HepG2 (cell line): ENCODE results near the gene SLC5A6. TPM values are rescaled to one million over a fixed set of nuclear protein-coding genes. Genes with fewer than 3 reads are reported as not detected.

Experiments used
- E2F5 ChIP-seq: sonication (generic); formaldehyde crosslinking; conservative IDR thresholded peaks from 2 replicates; pipeline ENCODE4 v1.4.0; 2020; ENCODE audit warnings: missing genetic modification reagents
- HMG20A ChIP-seq: IDR thresholded peaks from 2 replicates; pipeline ENCODE4 v1.6.1; 2016; ENCODE audit warnings: borderline replicate concordance
- RARA ChIP-seq: IDR thresholded peaks from 2 replicates; pipeline ENCODE4 v1.6.1; 2016; ENCODE audit warnings: missing genetic modification reagents, missing compliant biosample characterization
- REXO4 ChIP-seq: sonication (generic); formaldehyde crosslinking; IDR thresholded peaks from 2 replicates; pipeline ENCODE4 v1.8.0; 2022; ENCODE audit warnings: missing genetic modification reagents, mild to moderate bottlenecking, borderline replicate concordance
- RFXAP ChIP-seq: sonication (generic); formaldehyde crosslinking; IDR thresholded peaks from 2 replicates; pipeline ENCODE4 v1.4.0; 2020; ENCODE audit warnings: missing genetic modification reagents, borderline replicate concordance
- TFDP1 ChIP-seq: IDR thresholded peaks from 2 replicates; pipeline ENCODE4 v1.6.1; 2016; ENCODE audit warnings: missing compliant biosample characterization, missing genetic modification reagents, borderline replicate concordance
- TRIM24 ChIP-seq: sonication (generic); formaldehyde crosslinking; IDR thresholded peaks from 2 replicates; pipeline ENCODE4 v1.8.0; 2022; ENCODE audit warnings: mild to moderate bottlenecking, missing genetic modification reagents
- ZNF280B ChIP-seq: sonication (generic); formaldehyde crosslinking; IDR thresholded peaks from 2 replicates; pipeline ENCODE4 v1.5.0; 2020; ENCODE audit warnings: missing genetic modification reagents, mild to moderate bottlenecking, borderline replicate concordance
- ZNF562 ChIP-seq: sonication (generic); formaldehyde crosslinking; IDR thresholded peaks from 2 replicates; pipeline ENCODE4 v1.8.0; 2022; ENCODE audit warnings: missing genetic modification reagents, borderline replicate concordance
- ZNF687 ChIP-seq: sonication (generic); formaldehyde crosslinking; IDR thresholded peaks from 2 replicates; pipeline ENCODE4 v1.5.1; 2020; ENCODE audit warnings: mild to moderate bottlenecking, missing genetic modification reagents, moderate library complexity
- ZNF7 ChIP-seq: IDR thresholded peaks from 2 replicates; pipeline ENCODE4 v1.6.1; 2016; ENCODE audit warnings: missing biosample characterization, missing genetic modification reagents
- polyA plus RNA-seq, 8 experiments: library from polyadenylated mRNA; depleted of rRNA in 3 of 8; stranded (reverse) in 7 of 8; unstranded in 1 of 8; fragments of >200 nt; fragmentation: Illumina TruSeq in 4 of 8; extraction: Trizol in 4 of 8; gene quantifications; 2 replicates each; pipeline versions ENCODE4 v1.2.1 to v1.2.3, GENCODE V29; 2011 to 2016; ENCODE audit warnings: low read depth in 4 of 8, missing spikeins in 1 of 8, mixed read lengths in 1 of 8; ENCODE audit not compliant: insufficient read depth in 1 of 8
- total RNA-seq, 5 experiments: library from RNA; depleted of rRNA; stranded (reverse); fragments of >200 nt; fragmentation: Illumina TruSeq; extraction: Trizol; gene quantifications; 2 replicates each; pipeline ENCODE4 v1.2.3, GENCODE V29; 2016; ENCODE audit warnings: low read depth in 1 of 5
- TF ChIP-seq, protein P1 (sequence below): sonication (generic); formaldehyde crosslinking; IDR thresholded peaks from 2 replicates; pipeline ENCODE4 v1.4.0; 2020; ENCODE audit warnings: mild to moderate bottlenecking, missing genetic modification reagents
- TF ChIP-seq, protein P2 (sequence below): sonication (generic); formaldehyde crosslinking; IDR thresholded peaks from 2 replicates; pipeline ENCODE4 v1.4.0; 2020; ENCODE audit warnings: missing genetic modification reagents
- TF ChIP-seq, protein P3 (sequence below): sonication (generic); formaldehyde crosslinking; IDR thresholded peaks from 2 replicates; pipeline ENCODE4 v1.9.0; 2022; ENCODE audit warnings: low read depth, missing genetic modification reagents

Gene SLC5A6
- total and polyA plus RNA-seq, 2 of the 13 experiments (the other 11 are each of a cell fraction or from before 2014, with no cell fraction given), result 135 to 417 TPM

GRCh38 chr2:27191070-27191829, 20.8 kb downstream of the SLC5A6 start (continued):
- TF ChIP-seq ZNF687 (CRISPR knock-in tag) (peak; percentile 31; the same call in 1 of the 2 replicates), TFDP1 (CRISPR knock-in tag) (no peak), ZNF562 (CRISPR knock-in tag) (no peak), HMG20A (peak; percentile 24; the same call in 1 of the 2 replicates), ZNF280B (CRISPR knock-in tag) (no peak), REXO4 (CRISPR knock-in tag) (no peak), E2F5 (no peak), ZNF7 (CRISPR knock-in tag) (no peak), RARA (CRISPR knock-in tag) (peak; percentile 16; the same call in 1 of the 2 replicates), TRIM24 (no peak), RFXAP (CRISPR knock-in tag) (no peak)
- TF ChIP-seq, protein P1, sequence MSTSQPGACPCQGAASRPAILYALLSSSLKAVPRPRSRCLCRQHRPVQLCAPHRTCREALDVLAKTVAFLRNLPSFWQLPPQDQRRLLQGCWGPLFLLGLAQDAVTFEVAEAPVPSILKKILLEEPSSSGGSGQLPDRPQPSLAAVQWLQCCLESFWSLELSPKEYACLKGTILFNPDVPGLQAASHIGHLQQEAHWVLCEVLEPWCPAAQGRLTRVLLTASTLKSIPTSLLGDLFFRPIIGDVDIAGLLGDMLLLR, result no peak
- TF ChIP-seq, protein P2, sequence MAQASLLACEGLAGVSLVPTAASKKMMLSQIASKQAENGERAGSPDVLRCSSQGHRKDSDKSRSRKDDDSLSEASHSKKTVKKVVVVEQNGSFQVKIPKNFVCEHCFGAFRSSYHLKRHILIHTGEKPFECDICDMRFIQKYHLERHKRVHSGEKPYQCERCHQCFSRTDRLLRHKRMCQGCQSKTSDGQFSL (CRISPR knock-in tag), result no peak
- TF ChIP-seq, protein P3, sequence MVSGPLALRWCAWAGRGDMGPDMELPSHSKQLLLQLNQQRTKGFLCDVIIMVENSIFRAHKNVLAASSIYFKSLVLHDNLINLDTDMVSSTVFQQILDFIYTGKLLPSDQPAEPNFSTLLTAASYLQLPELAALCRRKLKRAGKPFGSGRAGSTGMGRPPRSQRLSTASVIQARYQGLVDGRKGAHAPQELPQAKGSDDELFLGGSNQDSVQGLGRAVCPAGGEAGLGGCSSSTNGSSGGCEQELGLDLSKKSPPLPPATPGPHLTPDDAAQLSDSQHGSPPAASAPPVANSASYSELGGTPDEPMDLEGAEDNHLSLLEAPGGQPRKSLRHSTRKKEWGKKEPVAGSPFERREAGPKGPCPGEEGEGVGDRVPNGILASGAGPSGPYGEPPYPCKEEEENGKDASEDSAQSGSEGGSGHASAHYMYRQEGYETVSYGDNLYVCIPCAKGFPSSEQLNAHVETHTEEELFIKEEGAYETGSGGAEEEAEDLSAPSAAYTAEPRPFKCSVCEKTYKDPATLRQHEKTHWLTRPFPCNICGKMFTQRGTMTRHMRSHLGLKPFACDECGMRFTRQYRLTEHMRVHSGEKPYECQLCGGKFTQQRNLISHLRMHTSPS (CRISPR knock-in tag), result no peak
